OCI-LY7 (cell line): ENCODE results near the gene BHMT2. TPM values are rescaled to one million over a fixed set of nuclear protein-coding genes. Genes with fewer than 3 reads are reported as not detected.

Source experiments
- BruUV-seq: library from RNA; stranded (reverse); fragments of 400-500 nt; replicated peaks from 2 replicates; lab custom pipeline; 2021; lab: Mats Ljungman, UMichigan
- CTCF ChIA-PET: fragments of 300-600 bp; sonication (Branson Sonifier 250); formaldehyde crosslinking; loops from one replicate; lab custom pipeline; 2022; ENCODE audit warnings: antibody characterized with exemption; ENCODE audit not compliant: unreplicated experiment; lab: Charles Lee
- POLR2A ChIA-PET: fragments of 300-600 bp; sonication (Branson Sonifier 250); formaldehyde crosslinking; loops from one replicate; lab custom pipeline; 2022; ENCODE audit warnings: antibody characterized with exemption; lab: Charles Lee
- DNase-seq: peaks from one replicate; pipeline ENCODE4 v3.0.0-alpha.2; 2015; ENCODE audit warnings: low spot score
- H2AFZ ChIP-seq: fragments of 200-600 bp; sonication (generic), shearing (Covaris generic); 2 replicates; pipeline ENCODE4 v1.6.1; 2014; ENCODE audit warnings: mild to moderate bottlenecking, antibody characterized with exemption, low read length, moderate library complexity
- H3K27ac ChIP-seq: fragments of 200-600 bp; sonication (generic); 2 replicates; pipeline ENCODE4 v1.5.1; 2014; ENCODE audit warnings: mixed run types, low read depth, mild to moderate bottlenecking, moderate library complexity, low read length, inconsistent platforms; ENCODE audit not compliant: poor library complexity, severe bottlenecking
- H3K36me3 ChIP-seq: fragments of 200-600 bp; sonication (generic); 2 replicates; pipeline ENCODE4 v1.6.1; 2014; ENCODE audit warnings: mild to moderate bottlenecking, antibody characterized with exemption, low read length, moderate library complexity, mixed read lengths; ENCODE audit not compliant: insufficient read depth
- H3K4me1 ChIP-seq: fragments of 200-600 bp; sonication (generic); 2 replicates; pipeline ENCODE4 v1.5.1; 2014; ENCODE audit warnings: mild to moderate bottlenecking, low read length; ENCODE audit not compliant: insufficient read depth, poor library complexity, severe bottlenecking
- H3K4me2 ChIP-seq: fragments of 200-600 bp; sonication (generic); 2 replicates; pipeline ENCODE4 v1.6.1; 2014; ENCODE audit warnings: mild to moderate bottlenecking, low read length
- H3K4me3 ChIP-seq: fragments of 200-600 bp; sonication (generic); 2 replicates; pipeline ENCODE4 v1.5.1; 2014; ENCODE audit warnings: mild to moderate bottlenecking, low read depth, low read length; ENCODE audit not compliant: poor library complexity, severe bottlenecking
- H3K79me2 ChIP-seq: fragments of 200-600 bp; sonication (generic); 2 replicates; pipeline ENCODE4 v1.6.1; 2016; ENCODE audit warnings: low read depth, mild to moderate bottlenecking, low read length, moderate library complexity, mixed read lengths; ENCODE audit not compliant: insufficient read depth
- H3K9me2 ChIP-seq: fragments of 200-600 bp; sonication (generic); 2 replicates; pipeline ENCODE4 v1.6.1; 2016; ENCODE audit warnings: mild to moderate bottlenecking, low read length, mixed read lengths; ENCODE audit not compliant: insufficient read depth
- H3K9me3 ChIP-seq: fragments of 200-600 bp; sonication (generic); 2 replicates; pipeline ENCODE4 v1.6.1; 2014; ENCODE audit warnings: mild to moderate bottlenecking, mixed run types, low read length, mixed read lengths
- H4K20me1 ChIP-seq: fragments of 200-600 bp; sonication (generic); 2 replicates; pipeline ENCODE4 v1.6.1; 2014; ENCODE audit warnings: mild to moderate bottlenecking, antibody characterized with exemption, low read length, moderate library complexity, mixed read lengths; ENCODE audit not compliant: insufficient read depth
- EZH2phosphoT487 ChIP-seq: fragments of 200-600 bp; sonication (generic); IDR thresholded peaks from 2 replicates; pipeline ENCODE4 v1.6.1; 2018; ENCODE audit warnings: low read depth, borderline replicate concordance, mild to moderate bottlenecking, mixed run types, antibody characterized with exemption, low read length, moderate library complexity, mixed read lengths
- intact Hi-C: fragments of 100-400 bp; cut with micrococcal nuclease; formaldehyde crosslinking; loops from one replicate; pipeline ENCODE4 v1.10.0; 2022; ENCODE audit not compliant: unreplicated experiment
- total RNA-seq, 2 experiments: library from RNA; depleted of rRNA in 1 of 2; stranded (reverse); fragments of >200 nt in 1 of 2; shearing (Covaris generic) in 1 of 2; gene quantifications; 2 replicates each; pipeline ENCODE4 v1.2.3, GENCODE V29; 2014 to 2022
- TF ChIP-seq, protein P1 (sequence below): fragments of 200-600 bp; sonication (generic); conservative IDR thresholded peaks from 2 replicates; pipeline ENCODE4 v1.5.1; 2014; ENCODE audit warnings: mild to moderate bottlenecking, antibody characterized with exemption, low read length, moderate library complexity, mixed read lengths

Gene BHMT2
- total RNA-seq, 2 experiments from 2014 or later = not detected

DNA sequence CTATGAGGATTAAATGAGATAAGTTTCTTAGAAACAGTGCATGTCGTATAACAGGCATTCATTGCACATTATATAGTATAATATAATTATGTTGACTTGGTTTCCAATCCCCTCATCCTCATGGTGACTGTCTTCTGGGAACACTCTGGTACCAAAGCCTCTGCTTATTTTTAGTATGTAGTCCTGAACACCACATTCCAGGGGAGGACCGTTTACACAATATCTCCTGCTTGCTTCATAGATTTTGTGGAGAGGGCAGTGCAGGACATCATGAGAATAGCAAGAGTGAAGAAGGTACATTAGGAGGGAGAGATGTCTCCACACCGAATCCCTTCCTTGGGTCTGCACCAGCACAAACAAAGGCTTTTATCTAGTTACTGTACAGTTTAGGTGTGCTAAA, 21.5 kb downstream of the BHMT2 start:
- CTCF ChIA-PET = no interaction called here
- H2AFZ ChIP-seq = no peak overlapping the region
- no peaks in the 10 kb centered on the region for H4K20me1 ChIP-seq
- no peaks in the 10 kb centered on the region for H3K36me3 ChIP-seq
- no peaks in the 10 kb centered on the region for H3K4me1 ChIP-seq
- H3K4me3 ChIP-seq = no peak overlapping the region
- no peak overlapping the region for H3K4me2 ChIP-seq
- H3K79me2 ChIP-seq = no peaks in the 10 kb centered on the region
- no peak for DNase-seq
- TF ChIP-seq, protein P1, sequence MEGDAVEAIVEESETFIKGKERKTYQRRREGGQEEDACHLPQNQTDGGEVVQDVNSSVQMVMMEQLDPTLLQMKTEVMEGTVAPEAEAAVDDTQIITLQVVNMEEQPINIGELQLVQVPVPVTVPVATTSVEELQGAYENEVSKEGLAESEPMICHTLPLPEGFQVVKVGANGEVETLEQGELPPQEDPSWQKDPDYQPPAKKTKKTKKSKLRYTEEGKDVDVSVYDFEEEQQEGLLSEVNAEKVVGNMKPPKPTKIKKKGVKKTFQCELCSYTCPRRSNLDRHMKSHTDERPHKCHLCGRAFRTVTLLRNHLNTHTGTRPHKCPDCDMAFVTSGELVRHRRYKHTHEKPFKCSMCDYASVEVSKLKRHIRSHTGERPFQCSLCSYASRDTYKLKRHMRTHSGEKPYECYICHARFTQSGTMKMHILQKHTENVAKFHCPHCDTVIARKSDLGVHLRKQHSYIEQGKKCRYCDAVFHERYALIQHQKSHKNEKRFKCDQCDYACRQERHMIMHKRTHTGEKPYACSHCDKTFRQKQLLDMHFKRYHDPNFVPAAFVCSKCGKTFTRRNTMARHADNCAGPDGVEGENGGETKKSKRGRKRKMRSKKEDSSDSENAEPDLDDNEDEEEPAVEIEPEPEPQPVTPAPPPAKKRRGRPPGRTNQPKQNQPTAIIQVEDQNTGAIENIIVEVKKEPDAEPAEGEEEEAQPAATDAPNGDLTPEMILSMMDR = no peak
- no peak for TF ChIP-seq EZH2phosphoT487
- H3K9me3 ChIP-seq = no peaks in the 10 kb centered on the region
- BruUV-seq = no TSS peak
- H3K27ac ChIP-seq = no peak overlapping the region
- POLR2A ChIA-PET = interaction anchor here (0.7 kb wide), 1 partner anchor 18 kb away, joined by 3 read pairs; no protein-coding TSS in a partner anchor
- intact Hi-C loops = no loop called here
- H3K9me2 ChIP-seq = no peaks in the 10 kb centered on the region

DNA sequence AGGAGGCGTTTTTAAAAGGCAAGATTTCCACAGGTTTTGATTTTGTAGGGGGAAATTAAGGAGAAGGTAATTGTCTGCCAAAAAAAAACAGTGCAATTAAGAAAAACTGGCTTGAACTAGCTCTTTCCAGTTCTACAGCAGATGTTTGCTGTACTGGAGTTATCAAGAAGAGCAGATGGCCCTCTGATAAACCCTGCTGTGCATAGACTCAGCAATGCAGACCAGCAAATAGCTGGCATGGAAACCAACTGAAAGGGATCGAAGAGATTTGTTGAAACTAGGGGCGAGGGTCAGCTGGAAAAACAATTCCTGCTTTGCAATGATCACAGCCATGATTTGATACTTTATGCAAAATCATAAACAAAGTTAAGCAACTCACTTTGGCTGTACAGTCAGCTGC, 24.2 kb downstream of the BHMT2 start:
- POLR2A ChIA-PET = no interaction called here
- Histone ChIP-seq H3K27ac (no peak overlapping the region), H3K9me2 (no peaks in the 10 kb centered on the region), H3K4me1 (no peaks in the 10 kb centered on the region), H3K4me3 (no peak overlapping the region), H2AFZ (no peak overlapping the region), H3K9me3 (no peaks in the 10 kb centered on the region), H3K4me2 (no peak overlapping the region), H4K20me1 (no peaks in the 10 kb centered on the region), H3K36me3 (no peaks in the 10 kb centered on the region), H3K79me2 (no peaks in the 10 kb centered on the region)
- DNase-seq = no peak
- BruUV-seq = no TSS peak
- intact Hi-C loops = no loop called here
- TF ChIP-seq EZH2phosphoT487 = no peak
- TF ChIP-seq, protein P1 = no peak
- CTCF ChIA-PET = no interaction called here

DNA sequence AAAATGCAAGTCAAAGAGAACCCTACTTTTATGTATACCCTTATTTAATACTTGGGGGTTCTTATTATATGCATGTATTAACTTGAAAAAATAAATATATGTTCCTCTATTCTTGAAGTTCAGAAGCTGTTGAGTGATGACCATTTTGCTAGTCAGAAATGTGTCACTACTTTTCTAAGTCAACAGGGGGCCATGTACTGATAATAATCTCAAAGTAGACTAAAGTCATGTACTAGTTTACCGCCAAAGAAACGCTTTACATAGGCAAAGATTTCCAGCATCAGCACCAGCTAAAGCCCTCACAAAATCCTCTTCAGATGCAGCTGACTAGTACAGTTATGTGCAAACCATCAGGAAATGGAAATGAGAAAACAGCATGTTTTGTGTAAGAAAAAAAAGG, 36.3 kb downstream of the BHMT2 start:
- Histone ChIP-seq H3K36me3 (no peaks in the 10 kb centered on the region), H3K79me2 (no peaks in the 10 kb centered on the region), H3K4me3 (no peak overlapping the region), H4K20me1 (no peaks in the 10 kb centered on the region), H2AFZ (no peak overlapping the region), H3K4me1 (no peaks in the 10 kb centered on the region), H3K9me2 (no peaks in the 10 kb centered on the region), H3K9me3 (no peaks in the 10 kb centered on the region), H3K4me2 (no peak overlapping the region), H3K27ac (no peak overlapping the region)
- no TSS peak for BruUV-seq
- intact Hi-C loops = no loop called here
- no peak for DNase-seq
- TF ChIP-seq EZH2phosphoT487 = no peak
- TF ChIP-seq, protein P1 = peak; percentile 46; the same call in 1 of the 2 replicates
- CTCF ChIA-PET = no interaction called here
- POLR2A ChIA-PET = no interaction called here
